ENCODE data around the gene LIMA1. TPM values are rescaled to one million over a fixed set of nuclear protein-coding genes. Genes with fewer than 3 reads are reported as not detected.

Gene LIMA1
- total and polyA plus RNA-seq, 2 of the 4 experiments (the other 2 are of a cell fraction), result 126 to 163 TPM

GRCh38 chr12:50219544-50219943, 63.8 kb downstream of the LIMA1 start:
- Histone ChIP-seq H2BK5ac (ENCODE audit: low read depth, low read length, poor library complexity, severe bottlenecking) (peak overlapping the region; percentile 19), H3K36me3 (ENCODE audit: control insufficient read depth, insufficient read depth, low read length) (peaks cover 20% of the 10 kb centered on the region), H3K56ac (ENCODE audit: extremely low read depth, insufficient read depth, low read length) (no peak overlapping the region), H3K27ac (ENCODE audit: insufficient read depth, low read length) (peak overlapping the region; percentile 88), H3K4me2 (ENCODE audit: low read depth, low read length) (peak overlapping the region; percentile 90), H2AK5ac (ENCODE audit: low read depth, low read length) (peak overlapping the region; percentile 67; the same call in 1 of the 2 replicates), H3K79me1 (ENCODE audit: low read depth in 1 of 2, low read length in 2 of 2) (peaks cover 0 to 33% of the 10 kb centered on the region in 2 experiments; a peak in 2 of 4 replicates), H3K9ac (ENCODE audit: low read depth, low read length) (peak overlapping the region; percentile 52), H4K5ac (ENCODE audit: low read depth, low read length) (no peak overlapping the region; the same call in 1 of the 2 replicates), H3K23ac (ENCODE audit: low read depth, low read length) (peak overlapping the region; percentile 21), H4K20me1 (ENCODE audit: insufficient read depth, low read length) (peaks cover 29% of the 10 kb centered on the region), H4K8ac (ENCODE audit: low read depth in 2 of 2, low read length in 2 of 2) (peak overlapping the region in 1 of 2 experiments; percentile 36; a peak in 2 of 4 replicates), H4K91ac (ENCODE audit: insufficient read depth, low read depth, low read length) (no peak overlapping the region; the same call in 1 of the 2 replicates), H2BK120ac (ENCODE audit: low read depth, low read length) (peak overlapping the region; percentile 1; the same call in 1 of the 2 replicates), H3K9me3 (ENCODE audit: control insufficient read depth, insufficient read depth, low read length) (no peaks in the 10 kb centered on the region), H3K9me1 (ENCODE audit: insufficient read depth, low read length) (peaks cover 9% of the 10 kb centered on the region), H3K4me1 (ENCODE audit: control insufficient read depth, insufficient read depth, low read length) (peaks cover 14% of the 10 kb centered on the region), H2BK20ac (ENCODE audit: low read depth, low read length) (no peak overlapping the region), H2AK9ac (replicated peaks; ENCODE audit: low read depth, low read length, poor library complexity) (no peak overlapping the region), H3K18ac (ENCODE audit: low read depth, low read length) (peak overlapping the region; percentile 69), H2AFZ (replicated peaks; ENCODE audit: low read length, poor library complexity) (no peak overlapping the region), H3K4me3 (ENCODE audit: insufficient read depth, low read depth, low read length) (peak overlapping the region; percentile 75), H3K14ac (replicated peaks; ENCODE audit: low read depth, low read length) (peak overlapping the region; percentile 46), H3K27me3 (ENCODE audit: control insufficient read depth, insufficient read depth, low read length) (no peaks in the 10 kb centered on the region), H2BK15ac (ENCODE audit: low read depth, low read length) (peak overlapping the region; percentile 12; the same call in 1 of the 3 replicates), H3K4ac (ENCODE audit: low read depth, low read length) (peak overlapping the region; percentile 88)
- intact Hi-C loops (cut with micrococcal nuclease) (no loop called here), dilution Hi-C loops (cut with HindIII; ENCODE audit: low sequenced_read_pairs, unreplicated experiment) (no loop called here), in situ Hi-C loops (cut with MboI; ENCODE audit: low sequenced_read_pairs) (no loop called here)
- no peak for DNase-seq
- ChIA-PET POLR2A (ENCODE audit: unreplicated experiment) (no interaction called here), CTCF (interaction anchor here (0.6 kb wide), 1 partner anchor 30 kb away, joined by 5 read pairs; no protein-coding TSS in a partner anchor)
- no peak for ATAC-seq (ENCODE audit: low read depth)
- BruUV-seq (replicated peaks), result no TSS peak
- no CpG with 5 or more reads among the region's 2 CpGs for WGBS, 2 experiments (ENCODE audit: extremely low coverage in 2 of 2, insufficient read length in 1 of 2)
- TF ChIP-seq NFE2L2 (IDR thresholded peaks at IDR 0.05; ENCODE audit: low read depth, low read length), result no peak
- TF ChIP-seq MAFK (IDR thresholded peaks at IDR 0.05; ENCODE audit: low read depth, low read length), result no peak
- TF ChIP-seq SMC3 (IDR thresholded peaks at IDR 0.05; ENCODE audit: low read depth, low read length), result no peak
- no peak for TF ChIP-seq RFX5 (IDR thresholded peaks at IDR 0.05; ENCODE audit: low read depth, low read length)
- TF ChIP-seq RCOR1 (IDR thresholded peaks at IDR 0.05; ENCODE audit: insufficient replicate concordance, low read length), result no peak
- no peak for TF ChIP-seq MAZ (IDR thresholded peaks at IDR 0.05; ENCODE audit: borderline replicate concordance, low read depth, low read length)
- no peak for TF ChIP-seq USF2 (IDR thresholded peaks at IDR 0.05; ENCODE audit: low read depth, low read length)
- no peak for TF ChIP-seq FOS (IDR thresholded peaks at IDR 0.05; ENCODE audit: low read depth, low read length)
- no peak for TF ChIP-seq CHD1 (IDR thresholded peaks at IDR 0.05; ENCODE audit: low read depth, low read length)
- no peak for TF ChIP-seq POLR2A (IDR thresholded peaks at IDR 0.05; ENCODE audit: low read depth, low read length)
- TF ChIP-seq CTCF (conservative IDR thresholded peaks at IDR 0.05; ENCODE audit: low read depth, low read length), result no peak
- TF ChIP-seq RAD21 (IDR thresholded peaks at IDR 0.05; ENCODE audit: low read length), result no peak

Data from IMR-90 (cell line).